IPS-18c (cell line): Measurements from ENCODE around the gene PGM2.
A peak's percentile ranks its signal among the peaks of the same experiment; 100 is the strongest.

Experiments
- H3K4me3 ChIP-seq: 2 replicates; pipeline ENCODE4 v1.7.0; 2013; ENCODE audit warnings: low read depth, mild to moderate bottlenecking, low read length, moderate library complexity; ENCODE audit not compliant: insufficient read depth
- H3K9me3 ChIP-seq: one replicate; pipeline ENCODE4 v1.6.1; 2013; ENCODE audit warnings: mild to moderate bottlenecking, low read length, moderate library complexity; ENCODE audit not compliant: control insufficient read depth, insufficient read depth

PGM2 gene

DNA sequence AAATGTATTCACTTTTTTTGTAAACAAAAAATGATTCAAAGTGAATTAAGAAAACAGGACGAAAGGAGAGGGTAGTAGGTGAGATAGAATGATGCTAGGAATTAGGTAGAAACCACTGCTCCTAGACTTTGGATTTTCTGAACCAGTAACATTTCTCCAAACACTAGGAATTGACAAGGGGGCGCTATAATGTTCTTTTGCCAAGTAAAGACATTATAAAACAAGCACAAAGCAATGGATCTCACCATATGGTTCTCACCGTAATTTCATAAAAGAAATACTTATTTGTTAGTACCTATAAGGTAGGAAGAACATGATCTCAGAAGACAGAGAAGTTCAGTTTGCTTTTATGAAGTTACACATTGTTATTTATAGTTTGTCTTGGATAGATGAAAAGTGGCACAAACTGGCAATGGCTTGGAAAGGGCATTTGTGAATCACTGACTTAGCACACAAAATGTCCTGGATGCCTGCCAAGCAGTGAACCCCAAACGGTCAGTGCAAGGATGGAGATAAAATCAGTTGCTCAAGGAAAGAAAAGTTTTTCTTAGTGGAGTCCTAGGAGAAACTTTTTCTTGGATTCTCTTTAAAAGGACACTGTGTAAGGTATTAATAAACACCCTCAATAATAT, 56.3 kb downstream of the PGM2 start:
- Histone ChIP-seq H3K9me3 (no peaks in the 10 kb centered on the region), H3K4me3 (no peak overlapping the region)

DNA sequence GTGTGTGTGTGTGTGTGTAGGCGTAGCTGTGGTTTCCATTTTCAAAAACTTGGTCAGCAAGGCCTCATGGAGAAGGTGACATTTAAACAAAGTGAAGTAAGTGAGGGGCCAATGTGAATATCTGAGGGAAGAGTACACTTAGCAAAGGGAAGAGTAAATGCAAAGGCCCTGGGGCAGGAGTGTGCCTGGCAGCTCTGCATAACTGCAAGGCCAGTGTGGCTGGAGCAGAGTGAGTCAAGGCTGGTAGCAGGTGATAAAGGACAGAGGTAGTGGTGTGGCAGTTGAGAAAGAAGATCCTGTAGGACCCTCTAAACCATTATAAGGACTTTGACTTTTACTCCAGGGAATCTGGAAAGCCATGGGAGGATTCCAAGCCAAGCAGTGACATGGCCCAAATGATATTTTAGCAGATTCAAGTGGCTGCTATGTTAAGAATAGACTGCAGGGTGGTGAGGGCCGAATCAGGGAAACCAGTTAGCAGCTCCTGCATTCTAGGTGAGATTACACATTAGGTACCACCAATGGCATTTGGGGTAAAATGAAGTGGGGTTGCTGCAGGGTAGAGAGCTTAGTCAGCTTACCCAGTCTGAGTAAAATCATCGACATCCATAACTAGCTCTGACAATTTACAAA, 58.5 kb downstream of the PGM2 start:
- Histone ChIP-seq H3K9me3 (no peaks in the 10 kb centered on the region), H3K4me3 (no peak overlapping the region)

DNA sequence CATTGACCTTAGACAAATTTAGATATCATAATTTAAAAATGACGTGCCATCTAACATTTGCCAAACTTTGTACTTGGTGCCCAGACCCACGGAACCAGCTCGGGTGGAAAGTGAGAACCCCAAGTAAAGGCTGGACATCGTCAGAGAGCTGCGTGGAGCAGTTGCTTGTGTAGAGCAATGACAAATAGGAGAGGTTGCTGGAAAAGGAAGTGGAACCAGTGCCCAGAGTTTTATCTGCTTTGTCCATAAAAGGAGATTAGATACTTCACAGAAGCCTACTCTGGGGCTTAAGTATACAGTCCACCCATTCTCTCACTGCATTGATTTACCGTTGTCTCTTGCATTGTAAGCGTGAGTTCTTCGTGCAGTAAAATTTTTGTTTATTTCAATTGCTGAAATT, 59.0 kb downstream of the PGM2 start:
- H3K9me3 ChIP-seq = no peaks in the 10 kb centered on the region
- H3K4me3 ChIP-seq = no peak overlapping the region

DNA sequence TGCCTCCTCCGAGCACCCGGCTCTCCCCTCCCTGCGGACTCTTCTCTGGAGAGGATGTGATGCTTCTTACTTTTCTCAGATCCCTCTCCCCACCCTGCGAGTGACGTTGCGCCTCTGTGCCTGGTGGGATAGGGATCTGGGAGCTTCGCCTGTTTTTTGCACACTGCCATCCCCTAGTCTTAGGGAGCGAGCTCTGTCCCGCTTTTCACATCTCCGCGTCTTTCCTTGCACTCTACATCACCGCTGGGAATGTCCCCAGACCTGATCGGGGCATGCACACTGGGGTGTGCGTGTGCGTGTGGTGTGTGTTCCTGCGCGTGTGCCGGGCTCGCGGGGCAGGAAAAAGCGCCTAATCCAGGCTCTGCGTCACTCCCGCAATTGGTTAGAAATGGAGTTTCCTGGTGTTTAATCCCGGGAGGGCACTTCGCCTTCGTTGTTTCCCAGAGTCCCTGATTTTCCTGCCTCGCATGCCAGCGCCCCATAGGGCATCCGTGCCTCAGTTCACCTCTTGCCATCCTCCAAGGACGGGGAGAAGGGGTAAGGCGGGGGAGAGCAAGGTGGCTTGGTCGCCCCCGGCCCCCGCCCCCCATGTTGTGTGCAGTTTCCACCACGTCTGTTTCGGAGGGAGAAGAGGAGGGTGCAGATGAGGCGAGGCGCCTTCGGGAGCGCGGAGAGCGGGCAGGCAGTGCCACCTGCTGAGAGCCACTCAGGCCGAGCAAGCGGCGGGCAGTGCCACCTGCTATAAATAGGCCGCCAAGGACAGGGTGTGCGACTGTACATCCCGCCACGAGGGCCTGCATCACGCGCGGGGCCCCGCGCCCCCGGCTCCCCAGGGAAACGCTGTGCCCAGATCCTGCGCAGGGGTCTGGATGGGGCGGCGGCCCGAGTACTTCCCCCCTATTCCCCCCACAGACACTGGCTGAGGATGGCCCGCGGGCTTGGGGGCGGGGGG, 63.6 kb downstream of the PGM2 start:
- Histone ChIP-seq H3K9me3 (no peaks in the 10 kb centered on the region), H3K4me3 (peak overlapping the region; percentile 66)

DNA sequence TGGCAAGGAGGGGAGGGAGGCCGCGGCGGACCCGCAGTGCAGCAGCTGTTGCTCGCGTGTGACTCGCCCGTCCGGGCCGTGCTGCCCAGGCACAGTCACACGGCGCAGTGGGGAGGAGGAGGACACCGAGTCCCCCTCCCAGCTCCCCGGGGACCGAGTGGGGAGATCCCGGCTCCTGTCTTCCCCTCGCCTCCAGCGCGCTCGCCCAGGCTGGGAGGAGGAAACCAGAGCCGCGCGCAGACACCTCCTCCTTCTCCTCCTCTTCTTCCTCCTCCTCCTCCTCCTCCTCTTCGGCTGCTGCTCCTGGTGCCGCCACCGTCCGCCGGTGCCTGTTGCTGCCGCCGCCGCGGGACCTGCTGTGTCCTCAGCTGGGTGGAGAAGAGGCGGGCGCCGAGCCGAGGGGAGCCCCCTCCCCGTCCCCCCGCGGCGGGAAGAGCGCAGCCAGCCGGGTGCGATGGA, 64.3 kb downstream of the PGM2 start, which contains the start of gene TBC1D1:
Gene TBC1D1 (plus strand): TSS at position 284 of the 459 bp plus-strand sequence. CDS start 11,012 bp downstream, outside the sequence.
- Histone ChIP-seq H3K4me3 (peak within 1 kb of the TSS; percentile 66), H3K9me3 (no peaks in the 10 kb centered on the region)

DNA sequence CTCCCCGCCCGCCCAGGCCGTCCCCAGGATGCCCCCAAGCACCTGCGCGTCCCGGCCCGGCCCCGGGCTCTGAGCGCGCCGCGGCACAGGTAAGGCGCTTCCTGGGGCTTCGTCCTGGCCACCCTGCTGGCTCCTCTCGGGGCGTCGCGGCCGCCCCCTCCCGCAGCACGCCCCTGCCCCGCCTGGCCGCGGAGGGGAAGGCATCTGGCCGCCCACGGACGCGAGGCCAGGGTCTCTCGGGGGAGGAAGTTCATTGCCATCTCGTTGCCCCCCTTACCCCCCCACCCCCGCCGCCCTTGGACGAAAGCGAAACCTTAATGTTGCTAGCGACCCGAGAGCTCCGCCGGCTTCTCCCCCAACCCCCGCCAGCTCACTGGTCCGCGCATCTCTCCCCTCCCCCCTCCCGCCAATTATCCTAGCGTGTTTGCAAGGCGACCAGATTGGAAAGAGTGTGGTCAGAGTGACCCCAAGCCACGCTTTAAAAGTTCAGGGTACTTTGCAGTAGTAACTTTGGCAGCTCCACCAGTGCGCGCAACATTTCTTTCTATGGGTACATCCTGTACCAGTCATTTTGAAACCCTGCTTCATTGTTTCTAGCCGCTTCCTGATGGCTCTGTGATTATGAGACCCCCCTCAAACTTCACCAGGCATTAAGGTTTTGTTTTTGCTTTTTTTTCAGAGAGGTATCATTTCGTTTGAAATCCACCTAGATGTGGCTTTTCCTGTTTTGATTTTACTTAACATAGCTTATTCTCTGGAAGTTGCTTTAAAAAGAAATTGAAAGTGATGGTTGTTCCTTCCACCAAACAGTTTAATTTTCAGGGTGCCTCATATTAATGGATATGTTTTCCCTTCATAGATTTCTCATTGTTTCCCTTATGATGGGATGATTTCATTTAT, 65.0 kb downstream of the PGM2 start:
- Histone ChIP-seq H3K4me3 (peak overlapping the region; percentile 66), H3K9me3 (no peaks in the 10 kb centered on the region)

DNA sequence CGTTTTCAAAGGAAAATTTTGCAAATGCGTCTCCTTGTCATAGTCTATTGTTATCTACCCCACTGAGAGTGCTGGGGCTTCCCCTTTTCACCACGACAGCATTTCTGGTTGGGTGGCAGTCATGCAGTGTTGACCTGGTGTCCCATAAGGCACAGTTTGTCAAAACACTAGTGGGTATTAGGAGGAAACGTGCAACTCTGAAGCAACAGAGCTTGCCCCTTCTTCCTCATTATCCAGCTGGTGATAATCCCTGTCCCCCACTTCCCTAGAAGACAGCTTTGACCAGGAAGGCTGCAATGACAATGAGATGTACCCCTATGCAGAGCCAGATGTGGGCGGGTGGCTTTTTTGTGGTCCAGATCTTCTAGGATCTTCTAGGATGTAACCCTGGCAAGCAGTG, 66.2 kb downstream of the PGM2 start:
- no peaks in the 10 kb centered on the region for H3K9me3 ChIP-seq
- H3K4me3 ChIP-seq = no peak overlapping the region

DNA sequence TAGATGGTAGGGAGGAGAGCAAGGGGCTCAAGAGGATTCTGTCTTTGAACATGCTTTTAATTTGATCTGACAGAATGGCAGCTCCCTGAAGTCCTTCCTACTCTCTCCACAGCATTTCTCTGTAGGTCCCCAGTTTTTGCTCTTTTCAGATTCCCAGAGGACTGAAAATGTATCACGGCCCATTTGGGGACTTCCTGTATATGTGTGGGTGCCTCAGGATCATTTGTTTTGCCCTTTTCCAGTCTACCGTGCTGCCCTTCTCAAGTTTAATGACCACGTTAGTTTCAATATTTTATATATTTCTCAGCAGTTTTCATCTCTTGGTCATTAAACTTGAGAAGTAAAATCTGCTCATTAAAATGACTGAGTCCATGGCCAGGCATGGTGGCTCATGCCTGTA, 66.7 kb downstream of the PGM2 start:
- H3K4me3 ChIP-seq = no peak overlapping the region

DNA sequence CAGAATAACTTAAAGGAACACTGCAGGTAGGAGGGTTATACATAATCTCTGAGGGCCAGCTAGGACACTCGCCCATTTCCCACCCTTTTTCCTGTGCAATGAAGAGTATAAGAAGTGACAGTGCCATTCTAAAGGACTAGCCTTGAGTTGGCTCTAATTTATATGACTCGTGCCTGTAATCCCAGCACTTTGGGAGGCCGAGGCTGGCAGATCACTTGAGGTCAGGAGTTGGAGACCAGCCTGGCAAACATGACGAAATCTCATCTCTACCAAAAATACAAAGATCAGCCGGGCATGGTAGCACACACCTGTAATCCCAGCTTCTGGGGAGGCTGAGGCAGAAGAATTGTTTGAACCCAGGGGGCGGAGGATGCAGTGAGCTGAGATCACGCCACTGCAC, 68.8 kb downstream of the PGM2 start:
- Histone ChIP-seq H3K9me3 (no peaks in the 10 kb centered on the region), H3K4me3 (no peak overlapping the region)

More for the DNA sequence above, 66.7 kb downstream of the PGM2 start:
- H3K9me3 ChIP-seq = no peaks in the 10 kb centered on the region

DNA sequence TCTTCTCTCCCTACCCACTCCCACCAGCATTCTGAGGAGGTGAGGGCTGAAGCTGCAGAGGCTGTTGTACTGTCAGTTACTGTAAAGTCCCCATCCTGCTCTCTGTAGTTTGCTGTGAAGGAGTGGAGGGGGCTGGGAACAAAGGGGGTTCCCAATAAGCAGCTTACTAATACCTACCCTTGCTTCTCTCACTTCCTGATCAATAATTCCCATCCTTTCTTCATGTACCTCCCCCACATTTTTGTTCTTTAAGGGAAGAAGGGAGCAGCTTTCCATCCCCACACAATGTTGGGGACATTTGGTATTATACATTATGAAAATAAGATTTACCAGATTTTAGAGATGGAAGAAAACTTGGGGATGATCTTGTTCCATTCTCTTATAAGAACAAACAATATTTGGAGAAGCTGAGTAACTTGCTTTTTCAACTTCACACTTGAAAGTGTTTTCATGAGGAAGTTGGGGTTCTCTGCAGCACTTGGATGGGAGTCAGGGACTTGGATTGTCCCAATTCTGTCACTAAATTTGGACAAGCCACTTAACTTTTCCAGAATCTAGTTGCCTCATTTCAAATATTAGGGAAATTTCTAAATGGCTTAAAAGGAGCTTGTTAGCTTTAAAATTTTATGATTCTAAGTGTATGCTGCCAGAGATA, 69.8 kb downstream of the PGM2 start:
- no peaks in the 10 kb centered on the region for H3K9me3 ChIP-seq
- H3K4me3 ChIP-seq = no peak overlapping the region

DNA sequence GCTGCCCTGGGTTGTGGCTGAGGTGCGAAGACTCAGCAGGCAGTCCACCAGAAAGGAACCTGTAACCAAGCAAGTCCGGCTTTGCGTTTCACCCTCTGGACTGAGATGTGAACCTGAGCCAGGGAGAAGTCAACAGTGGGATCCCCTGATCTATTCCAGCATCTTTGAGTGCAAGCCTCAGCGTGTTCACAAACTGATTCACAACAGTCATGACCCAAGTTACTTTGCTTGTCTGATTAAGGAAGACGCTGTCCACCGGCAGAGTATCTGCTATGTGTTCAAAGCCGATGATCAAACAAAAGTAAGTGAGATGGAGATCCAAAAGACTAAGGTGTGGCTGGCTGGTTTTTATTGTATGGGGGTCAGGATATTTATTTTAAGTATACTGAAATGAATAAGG, 75.7 kb downstream of the PGM2 start:
- Histone ChIP-seq H3K4me3 (no peak overlapping the region), H3K9me3 (no peaks in the 10 kb centered on the region)

DNA sequence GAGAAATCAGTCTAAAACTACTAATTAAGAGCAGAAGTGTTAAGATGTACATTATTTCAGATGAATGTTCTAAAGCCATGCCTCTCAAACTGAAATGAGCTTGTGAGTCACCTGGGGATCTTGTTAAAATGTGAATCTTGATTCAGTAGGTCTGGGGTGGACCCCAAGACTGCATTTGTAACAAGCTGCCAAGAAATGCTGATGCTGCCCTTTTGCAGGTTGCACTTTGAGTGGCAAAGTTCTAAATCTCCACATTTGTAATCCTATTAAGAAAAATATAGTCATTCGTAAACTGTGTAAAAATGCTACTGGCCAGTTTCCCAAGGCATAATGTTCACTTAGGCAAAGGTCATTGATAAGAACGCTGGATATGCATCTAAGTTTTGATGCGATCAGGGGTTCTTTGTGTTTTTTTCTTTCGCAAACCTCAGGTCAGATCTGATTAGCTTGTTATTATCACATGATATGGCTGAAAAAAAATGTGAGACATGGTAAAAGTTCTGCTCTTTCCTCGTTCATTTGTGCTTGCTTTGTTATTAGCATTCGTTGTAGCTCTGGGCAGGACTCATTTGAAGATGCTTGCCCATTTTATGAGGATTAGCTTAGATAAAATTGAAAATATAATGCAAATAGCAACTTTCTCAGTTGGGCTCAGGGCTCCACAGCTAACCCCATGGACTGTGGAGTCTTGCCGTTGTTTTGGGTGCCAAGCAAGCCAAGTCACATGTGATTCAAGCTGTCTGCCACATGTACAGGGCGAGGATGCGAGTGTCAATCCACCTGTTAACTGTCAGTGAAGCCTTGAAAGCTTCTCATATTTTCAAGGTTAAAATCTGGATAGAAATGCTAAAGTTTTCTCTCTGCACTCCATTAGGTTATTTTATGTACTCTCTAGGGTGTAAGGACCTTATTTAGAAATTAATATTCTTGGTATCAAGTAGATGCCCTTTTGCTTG, 76.5 kb downstream of the PGM2 start:
- Histone ChIP-seq H3K9me3 (no peaks in the 10 kb centered on the region), H3K4me3 (no peak overlapping the region)

DNA sequence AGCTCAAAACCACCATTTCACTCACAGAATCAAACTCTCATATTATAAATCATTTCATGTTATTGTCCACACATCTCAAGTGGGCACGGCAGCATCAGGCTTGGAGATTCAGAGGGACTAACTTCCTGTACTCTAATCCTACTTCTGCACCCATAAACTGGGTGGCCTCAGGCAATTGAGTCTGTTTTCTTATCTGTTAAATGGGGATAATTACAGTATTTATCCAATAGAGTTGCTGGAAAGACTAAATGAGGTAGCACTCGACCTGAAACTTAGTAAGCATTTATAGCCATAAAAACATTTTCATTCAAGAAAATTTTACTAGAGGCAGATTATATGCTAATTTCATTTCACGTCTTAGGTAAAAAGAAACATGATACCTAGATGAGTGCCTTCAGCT, 77.4 kb downstream of the PGM2 start:
- Histone ChIP-seq H3K9me3 (no peaks in the 10 kb centered on the region), H3K4me3 (no peak overlapping the region)

DNA sequence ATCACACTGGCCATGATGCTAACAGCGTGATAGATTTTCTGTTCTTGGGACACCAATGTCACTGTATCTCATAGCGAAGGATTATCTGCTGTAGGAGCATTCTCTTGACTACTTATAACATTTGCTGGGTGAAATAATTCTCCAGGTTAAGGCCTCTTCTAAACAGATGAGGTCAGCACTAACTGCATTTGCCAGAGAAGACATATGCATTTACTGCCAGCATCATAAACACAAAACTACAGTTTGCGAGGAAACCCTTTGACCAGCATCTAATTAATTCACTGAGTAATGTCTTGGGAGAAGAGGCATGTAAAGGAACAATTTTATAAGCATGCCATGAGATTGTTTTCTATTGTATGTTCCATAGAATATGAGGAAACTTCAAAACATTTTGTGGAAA, 78.3 kb downstream of the PGM2 start:
- no peak overlapping the region for H3K4me3 ChIP-seq
- H3K9me3 ChIP-seq = no peaks in the 10 kb centered on the region

DNA sequence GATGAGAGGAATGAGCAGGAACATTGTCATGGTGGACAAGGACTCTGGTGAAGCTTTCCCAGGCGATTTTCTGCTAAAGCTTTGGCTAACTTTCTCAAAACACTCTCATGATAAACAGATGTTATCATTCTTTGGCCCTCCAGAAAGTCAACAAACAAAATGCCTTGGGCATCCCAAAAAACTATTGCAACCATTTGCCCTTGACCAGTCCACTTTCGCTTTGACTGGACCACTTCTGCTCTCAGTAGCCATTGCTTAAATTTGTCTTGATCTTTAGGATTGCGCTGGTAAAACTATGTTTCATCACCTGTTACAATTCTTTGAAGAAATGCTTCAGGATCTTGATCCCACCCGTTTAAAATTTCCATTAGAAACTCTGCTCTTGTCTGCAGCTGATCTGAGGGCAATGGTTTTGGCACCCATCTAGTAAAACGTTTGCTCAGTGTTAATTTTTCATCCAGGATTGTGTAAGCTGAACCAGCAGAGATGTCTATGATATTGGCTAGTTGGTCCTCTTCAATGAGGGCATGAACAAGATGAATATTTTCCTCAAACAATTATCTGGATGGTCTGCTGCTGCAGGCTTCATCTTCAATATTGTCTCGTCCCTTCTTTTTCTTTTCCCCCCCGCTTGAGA, 79.2 kb downstream of the PGM2 start:
- Histone ChIP-seq H3K4me3 (no peak overlapping the region), H3K9me3 (no peaks in the 10 kb centered on the region)
